ENCODE results near the gene ARHGEF40.

Gene ARHGEF40

DNA sequence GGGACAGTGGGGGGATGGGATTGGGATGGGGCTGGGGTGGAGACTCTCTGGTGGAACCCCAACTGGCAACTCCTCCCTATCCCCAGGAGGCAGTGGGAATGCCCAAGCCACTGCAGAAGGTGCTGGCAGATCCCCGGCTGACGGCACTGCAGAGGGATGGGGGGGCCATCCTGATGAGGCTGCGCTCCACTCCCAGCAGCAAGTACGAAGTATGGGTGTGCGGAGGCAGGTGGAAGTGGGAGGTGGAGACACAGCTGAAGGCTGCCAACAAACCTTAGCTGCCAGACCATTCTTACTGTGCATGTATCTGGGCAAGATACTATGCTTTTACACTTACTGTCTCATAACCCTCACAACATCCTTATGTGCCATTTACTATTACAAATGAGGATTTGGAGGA, 8.2 kb downstream of the ARHGEF40 start:
- no peak overlapping the region for H4K8ac ChIP-seq (ENCODE audit: low read depth, low read length)
- H2BK120ac ChIP-seq (ENCODE audit: low read depth, low read length) = no peak overlapping the region
- H3K79me2 ChIP-seq (ENCODE audit: control insufficient read depth, insufficient read depth, low read length) = no peaks in the 10 kb centered on the region
- no peak overlapping the region for H2BK15ac ChIP-seq (replicated peaks; ENCODE audit: low read depth)
- H3K4ac ChIP-seq (ENCODE audit: low read depth, low read length) = no peak overlapping the region
- H3K23ac ChIP-seq (ENCODE audit: low read length) = no peak overlapping the region
- H3K56ac ChIP-seq (ENCODE audit: low read length) = no peak overlapping the region
- no peak overlapping the region for H3K18ac ChIP-seq (ENCODE audit: low read length)
- peaks cover 31% of the 10 kb centered on the region for H3K36me3 ChIP-seq (ENCODE audit: control insufficient read depth, insufficient read depth, low read length)
- no peaks in the 10 kb centered on the region for H3K27me3 ChIP-seq (ENCODE audit: insufficient read depth, low read length, poor library complexity)
- H3K9ac ChIP-seq (ENCODE audit: low read length) = no peak overlapping the region
- no peak overlapping the region for H3K4me2 ChIP-seq (ENCODE audit: low read length)
- no CpG with 5 or more reads among the region's 5 CpGs for WGBS (ENCODE audit: extremely low coverage, insufficient coverage, low lambda C conversion rate)
- DNase-seq = no peak
- H4K5ac ChIP-seq (ENCODE audit: low read length) = no peak overlapping the region
- H3K27ac ChIP-seq (ENCODE audit: low read depth, low read length) = no peak overlapping the region
- no peak overlapping the region for H2AK5ac ChIP-seq (ENCODE audit: low read length)
- H3K4me1 ChIP-seq (ENCODE audit: control insufficient read depth, low read depth, low read length) = no peaks in the 10 kb centered on the region
- peaks cover under 1% of the 10 kb centered on the region for H3K79me1 ChIP-seq (ENCODE audit: low read length)
- H2BK5ac ChIP-seq (ENCODE audit: low read length) = no peak overlapping the region
- no peak overlapping the region for H3K4me3 ChIP-seq (ENCODE audit: low read length)

- DNase-seq = no peak
- H3K4me3 ChIP-seq (ENCODE audit: low read length) = no peak overlapping the region
- no peak overlapping the region for H3K27ac ChIP-seq (ENCODE audit: low read depth, low read length)
- H3K79me2 ChIP-seq (ENCODE audit: control insufficient read depth, insufficient read depth, low read length) = no peaks in the 10 kb centered on the region
- H2BK120ac ChIP-seq (ENCODE audit: low read depth, low read length) = no peak overlapping the region
- no peak overlapping the region for H3K23ac ChIP-seq (ENCODE audit: low read length)
- H3K4me1 ChIP-seq (ENCODE audit: control insufficient read depth, low read depth, low read length) = no peaks in the 10 kb centered on the region
- H3K79me1 ChIP-seq (ENCODE audit: low read length) = no peaks in the 10 kb centered on the region
- no peak overlapping the region for H2BK5ac ChIP-seq (ENCODE audit: low read length)
- H3K18ac ChIP-seq (ENCODE audit: low read length) = no peak overlapping the region
- H4K8ac ChIP-seq (ENCODE audit: low read depth, low read length) = no peak overlapping the region
- H3K4ac ChIP-seq (ENCODE audit: low read depth, low read length) = no peak overlapping the region
- H3K56ac ChIP-seq (ENCODE audit: low read length) = no peak overlapping the region
- no peak overlapping the region for H3K4me2 ChIP-seq (ENCODE audit: low read length)
- WGBS (ENCODE audit: extremely low coverage, insufficient coverage, low lambda C conversion rate) = no CpG with 5 or more reads among the region's 10 CpGs
- no peak overlapping the region for H4K5ac ChIP-seq (ENCODE audit: low read length)
- no peak overlapping the region for H2AK5ac ChIP-seq (ENCODE audit: low read length)
- peaks cover 29% of the 10 kb centered on the region for H3K36me3 ChIP-seq (ENCODE audit: control insufficient read depth, insufficient read depth, low read length)
- H3K9ac ChIP-seq (ENCODE audit: low read length) = no peak overlapping the region
- no peaks in the 10 kb centered on the region for H3K27me3 ChIP-seq (ENCODE audit: insufficient read depth, low read length, poor library complexity)
- H2BK15ac ChIP-seq (replicated peaks; ENCODE audit: low read depth) = no peak overlapping the region
Observed at GRCh38 chr14:21078726-21079125, 8.6 kb downstream of the ARHGEF40 start.

DNA sequence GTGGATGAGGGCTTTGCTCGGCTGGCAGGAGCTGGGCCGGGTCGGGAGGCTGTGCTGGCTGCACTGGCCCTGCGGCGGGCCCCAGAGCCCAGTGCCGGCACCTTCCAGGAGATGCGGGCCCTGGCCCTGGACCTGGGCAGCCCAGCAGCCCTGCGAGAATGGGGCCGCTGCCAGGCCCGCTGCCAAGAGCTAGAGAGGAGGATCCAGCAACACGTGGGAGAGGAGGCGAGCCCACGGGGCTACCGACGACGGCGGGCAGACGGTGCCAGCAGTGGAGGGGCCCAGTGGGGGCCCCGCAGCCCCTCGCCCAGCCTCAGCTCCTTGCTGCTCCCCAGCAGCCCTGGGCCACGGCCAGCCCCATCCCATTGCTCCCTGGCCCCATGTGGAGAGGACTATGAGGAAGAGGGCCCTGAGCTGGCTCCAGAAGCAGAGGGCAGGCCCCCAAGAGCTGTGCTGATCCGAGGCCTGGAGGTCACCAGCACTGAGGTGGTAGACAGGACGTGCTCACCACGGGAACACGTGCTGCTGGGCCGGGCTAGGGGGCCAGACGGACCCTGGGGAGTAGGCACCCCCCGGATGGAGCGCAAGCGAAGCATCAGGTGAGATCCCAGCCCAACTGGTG, 11.5 kb downstream of the ARHGEF40 start:
- Histone ChIP-seq H2BK5ac (ENCODE audit: low read length) (no peak overlapping the region), H3K23ac (ENCODE audit: low read length) (no peak overlapping the region), H2BK15ac (replicated peaks; ENCODE audit: low read depth) (no peak overlapping the region), H3K4ac (ENCODE audit: low read depth, low read length) (no peak overlapping the region), H3K79me1 (ENCODE audit: low read length) (no peaks in the 10 kb centered on the region), H3K79me2 (ENCODE audit: control insufficient read depth, insufficient read depth, low read length) (no peaks in the 10 kb centered on the region), H4K8ac (ENCODE audit: low read depth, low read length) (no peak overlapping the region), H3K4me1 (ENCODE audit: control insufficient read depth, low read depth, low read length) (no peaks in the 10 kb centered on the region), H2BK120ac (ENCODE audit: low read depth, low read length) (no peak overlapping the region), H3K27ac (ENCODE audit: low read depth, low read length) (no peak overlapping the region), H4K5ac (ENCODE audit: low read length) (no peak overlapping the region), H3K36me3 (ENCODE audit: control insufficient read depth, insufficient read depth, low read length) (peaks cover 34% of the 10 kb centered on the region), H3K4me2 (ENCODE audit: low read length) (no peak overlapping the region), H3K4me3 (ENCODE audit: low read length) (no peak overlapping the region), H2AK5ac (ENCODE audit: low read length) (no peak overlapping the region), H3K9ac (ENCODE audit: low read length) (no peak overlapping the region), H3K27me3 (ENCODE audit: insufficient read depth, low read length, poor library complexity) (no peaks in the 10 kb centered on the region), H3K56ac (ENCODE audit: low read length) (no peak overlapping the region), H3K18ac (ENCODE audit: low read length) (no peak overlapping the region)
- no CpG with 5 or more reads among the region's 30 CpGs for WGBS (ENCODE audit: extremely low coverage, insufficient coverage, low lambda C conversion rate)
- DNase-seq = no peak

GRCh38 chr14:21083565-21084325, 13.6 kb downstream of the ARHGEF40 start:
- Histone ChIP-seq H2BK120ac (ENCODE audit: low read depth, low read length) (no peak overlapping the region), H2BK5ac (ENCODE audit: low read length) (no peak overlapping the region), H3K9ac (ENCODE audit: low read length) (no peak overlapping the region), H3K4me2 (ENCODE audit: low read length) (no peak overlapping the region), H3K27me3 (ENCODE audit: insufficient read depth, low read length, poor library complexity) (no peaks in the 10 kb centered on the region), H3K23ac (ENCODE audit: low read length) (no peak overlapping the region), H2BK15ac (replicated peaks; ENCODE audit: low read depth) (no peak overlapping the region), H3K79me1 (ENCODE audit: low read length) (no peaks in the 10 kb centered on the region), H2AK5ac (ENCODE audit: low read length) (no peak overlapping the region), H4K5ac (ENCODE audit: low read length) (no peak overlapping the region), H3K18ac (ENCODE audit: low read length) (no peak overlapping the region), H3K56ac (ENCODE audit: low read length) (no peak overlapping the region), H3K27ac (ENCODE audit: low read depth, low read length) (no peak overlapping the region), H3K79me2 (ENCODE audit: control insufficient read depth, insufficient read depth, low read length) (no peaks in the 10 kb centered on the region), H3K4me1 (ENCODE audit: control insufficient read depth, low read depth, low read length) (no peaks in the 10 kb centered on the region), H3K4me3 (ENCODE audit: low read length) (no peak overlapping the region), H3K4ac (ENCODE audit: low read depth, low read length) (no peak overlapping the region), H4K8ac (ENCODE audit: low read depth, low read length) (no peak overlapping the region), H3K36me3 (ENCODE audit: control insufficient read depth, insufficient read depth, low read length) (peaks cover 29% of the 10 kb centered on the region)
- WGBS (ENCODE audit: extremely low coverage, insufficient coverage, low lambda C conversion rate) = no CpG with 5 or more reads among the region's 11 CpGs
- no peak for DNase-seq

GRCh38 chr14:21084396-21084795, 14.3 kb downstream of the ARHGEF40 start:
- Histone ChIP-seq H4K5ac (ENCODE audit: low read length) (no peak overlapping the region), H3K4me3 (ENCODE audit: low read length) (no peak overlapping the region), H2BK15ac (replicated peaks; ENCODE audit: low read depth) (no peak overlapping the region), H3K79me2 (ENCODE audit: control insufficient read depth, insufficient read depth, low read length) (no peaks in the 10 kb centered on the region), H3K9ac (ENCODE audit: low read length) (no peak overlapping the region), H3K36me3 (ENCODE audit: control insufficient read depth, insufficient read depth, low read length) (peaks cover 29% of the 10 kb centered on the region), H2BK5ac (ENCODE audit: low read length) (no peak overlapping the region), H3K27ac (ENCODE audit: low read depth, low read length) (no peak overlapping the region), H3K4ac (ENCODE audit: low read depth, low read length) (no peak overlapping the region), H3K79me1 (ENCODE audit: low read length) (no peaks in the 10 kb centered on the region), H3K56ac (ENCODE audit: low read length) (no peak overlapping the region), H3K27me3 (ENCODE audit: insufficient read depth, low read length, poor library complexity) (no peaks in the 10 kb centered on the region), H3K18ac (ENCODE audit: low read length) (no peak overlapping the region), H3K4me2 (ENCODE audit: low read length) (no peak overlapping the region), H2BK120ac (ENCODE audit: low read depth, low read length) (no peak overlapping the region), H3K23ac (ENCODE audit: low read length) (no peak overlapping the region), H2AK5ac (ENCODE audit: low read length) (no peak overlapping the region), H4K8ac (ENCODE audit: low read depth, low read length) (no peak overlapping the region), H3K4me1 (ENCODE audit: control insufficient read depth, low read depth, low read length) (no peaks in the 10 kb centered on the region)
- no peak for DNase-seq
- WGBS (ENCODE audit: extremely low coverage, insufficient coverage, low lambda C conversion rate) = no CpG with 5 or more reads among the region's 2 CpGs

All from mesendoderm (in vitro differentiated cells).